ENCODE measurements around the gene SIGLEC14.
"Not testable (repeated sequence)": the region's sequence is repeated elsewhere in the genome, so short reads cannot be mapped to it uniquely, and the experiment has no call there.

Gene SIGLEC14, protein sequence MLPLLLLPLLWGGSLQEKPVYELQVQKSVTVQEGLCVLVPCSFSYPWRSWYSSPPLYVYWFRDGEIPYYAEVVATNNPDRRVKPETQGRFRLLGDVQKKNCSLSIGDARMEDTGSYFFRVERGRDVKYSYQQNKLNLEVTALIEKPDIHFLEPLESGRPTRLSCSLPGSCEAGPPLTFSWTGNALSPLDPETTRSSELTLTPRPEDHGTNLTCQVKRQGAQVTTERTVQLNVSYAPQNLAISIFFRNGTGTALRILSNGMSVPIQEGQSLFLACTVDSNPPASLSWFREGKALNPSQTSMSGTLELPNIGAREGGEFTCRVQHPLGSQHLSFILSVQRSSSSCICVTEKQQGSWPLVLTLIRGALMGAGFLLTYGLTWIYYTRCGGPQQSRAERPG

DNA sequence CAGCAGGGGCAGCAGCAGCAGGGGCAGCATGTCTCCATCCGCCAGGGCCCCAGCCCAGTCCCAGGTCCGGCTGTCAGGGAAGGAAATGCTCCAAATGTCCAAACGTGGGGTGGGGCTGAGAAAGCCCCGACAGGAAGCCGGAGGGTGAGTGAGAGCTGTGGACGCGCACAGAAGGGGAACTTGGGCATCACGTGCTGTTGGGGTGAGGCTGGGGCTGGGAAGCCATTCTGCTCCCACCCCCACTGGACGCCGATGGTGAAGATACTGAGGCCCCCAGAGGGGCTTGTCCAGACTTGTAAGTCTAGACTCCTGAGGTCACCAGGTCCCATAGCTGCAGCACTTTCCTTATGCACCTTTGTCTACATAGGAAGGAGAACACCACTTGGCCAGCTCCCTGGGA lies at the start of gene SIGLEC14:
Gene SIGLEC14, minus strand, starts transcription at position 96 of the 400 bp plus-strand sequence. Its CDS starts 66 bp downstream, at position 30.
- DNase-seq (ENCODE audit: low read depth in 2 of 2), result not testable (repeated sequence)

DNA sequence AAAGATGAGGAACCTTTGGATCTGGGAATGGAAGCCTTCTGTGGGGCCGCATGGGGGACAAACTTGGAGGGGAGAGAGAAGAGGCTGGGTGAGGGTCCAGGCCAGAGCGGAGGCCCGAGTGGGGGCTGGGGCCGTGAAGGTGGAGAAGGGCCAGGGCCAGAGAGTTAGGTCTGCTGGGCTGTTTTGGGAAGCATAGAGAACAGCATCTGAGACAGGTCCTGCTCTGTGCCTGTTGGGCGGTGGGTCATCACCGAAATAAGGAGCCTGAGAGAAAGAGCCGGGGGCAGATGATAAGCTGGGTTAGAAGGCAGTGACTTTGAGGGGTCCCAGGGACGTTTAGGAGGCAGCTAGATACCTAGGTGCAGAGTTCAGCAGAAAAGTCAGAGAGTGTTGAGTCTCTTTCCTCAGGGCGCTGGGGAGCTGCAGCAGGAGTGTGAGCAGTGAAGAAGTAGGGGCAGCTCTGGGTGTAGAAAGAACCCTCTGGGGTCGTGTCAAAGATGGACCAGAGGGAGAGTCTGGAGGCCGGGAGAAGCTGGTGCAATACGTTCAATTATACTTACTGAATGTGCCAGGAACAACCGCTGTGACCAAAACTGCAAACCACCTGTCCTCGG lies 49.2 kb upstream of the SIGLEC14 start:
- DNase-seq (ENCODE audit: low read depth in 2 of 2), result no peak

DNA sequence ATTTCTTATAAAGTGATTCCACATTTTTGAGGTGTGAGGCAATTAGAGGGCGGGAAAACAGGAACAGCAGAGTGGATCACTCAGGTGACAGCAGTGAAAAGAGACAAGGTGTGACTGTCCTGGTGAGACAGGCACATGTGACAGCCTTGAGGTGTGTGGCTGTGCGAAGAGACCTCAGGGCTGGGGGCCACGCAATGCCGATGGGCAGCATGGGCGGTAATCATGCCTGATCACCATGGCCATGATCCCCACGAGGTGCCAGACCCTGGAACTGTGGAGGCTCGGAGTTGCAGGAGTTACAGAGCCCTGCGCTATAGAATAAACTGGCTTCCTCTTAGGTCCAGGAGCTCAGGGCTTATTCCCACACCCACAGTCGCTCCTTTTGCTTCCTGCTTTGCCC lies 48.5 kb upstream of the SIGLEC14 start:
- no peak for DNase-seq (ENCODE audit: low read depth in 2 of 2)

DNA sequence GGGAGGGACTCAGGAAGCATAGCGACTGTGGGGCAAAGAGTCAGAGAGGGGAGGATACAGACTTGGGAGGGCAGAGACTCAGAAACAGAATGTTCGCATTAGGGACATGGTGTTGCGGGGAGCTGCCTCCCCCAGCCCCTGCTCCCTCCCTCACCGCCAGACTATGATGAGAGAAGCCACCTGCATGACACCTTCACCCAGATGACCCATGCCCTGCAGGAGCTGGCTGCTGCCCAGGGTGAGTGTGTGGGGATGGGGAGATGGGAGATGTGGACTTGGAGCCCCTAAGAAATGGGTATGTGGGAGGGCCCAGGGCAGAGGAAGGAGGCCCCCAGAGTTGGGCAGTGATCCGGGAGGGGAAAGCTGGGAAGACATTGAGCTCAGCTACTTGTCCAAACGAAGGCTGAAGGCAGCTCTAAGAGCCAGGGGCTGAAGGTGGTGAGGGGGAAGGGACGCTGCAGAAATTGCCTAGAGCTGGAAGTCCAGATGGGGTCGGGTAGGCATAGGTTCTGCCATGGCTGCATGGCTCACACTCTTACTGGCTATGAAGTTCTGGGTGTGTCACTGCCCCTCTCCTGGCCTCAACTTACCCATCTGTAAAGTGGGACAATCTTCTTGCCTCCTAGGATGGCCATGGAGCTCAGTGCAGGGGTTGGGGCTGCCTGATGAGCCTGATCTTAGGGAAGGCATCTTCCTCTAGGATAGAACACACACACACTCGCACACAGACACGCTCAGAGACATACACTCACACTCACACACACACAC lies 47.9 kb upstream of the SIGLEC14 start:
- no peak for DNase-seq (ENCODE audit: low read depth in 2 of 2)

DNA sequence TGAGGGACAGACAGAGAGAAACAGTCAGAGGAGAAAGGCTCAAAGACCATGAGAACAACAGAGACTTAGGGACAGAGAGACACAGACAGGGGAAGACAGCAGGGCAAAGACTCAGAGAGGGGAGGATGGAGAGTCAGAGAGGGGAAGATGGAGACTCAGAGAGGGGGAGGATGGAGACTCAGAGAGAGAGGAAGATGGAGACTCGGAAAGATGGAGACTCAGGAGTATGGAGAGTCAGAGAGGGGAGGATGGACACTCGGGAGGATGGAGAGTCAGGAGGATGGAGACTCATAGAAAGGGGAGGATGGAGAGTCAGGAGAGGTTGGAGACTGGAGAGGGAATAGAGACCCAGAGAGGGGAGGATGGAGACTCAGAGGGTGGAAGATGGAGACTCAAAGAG lies 47.2 kb upstream of the SIGLEC14 start:
- no peak for DNase-seq (ENCODE audit: low read depth in 2 of 2)

DNA sequence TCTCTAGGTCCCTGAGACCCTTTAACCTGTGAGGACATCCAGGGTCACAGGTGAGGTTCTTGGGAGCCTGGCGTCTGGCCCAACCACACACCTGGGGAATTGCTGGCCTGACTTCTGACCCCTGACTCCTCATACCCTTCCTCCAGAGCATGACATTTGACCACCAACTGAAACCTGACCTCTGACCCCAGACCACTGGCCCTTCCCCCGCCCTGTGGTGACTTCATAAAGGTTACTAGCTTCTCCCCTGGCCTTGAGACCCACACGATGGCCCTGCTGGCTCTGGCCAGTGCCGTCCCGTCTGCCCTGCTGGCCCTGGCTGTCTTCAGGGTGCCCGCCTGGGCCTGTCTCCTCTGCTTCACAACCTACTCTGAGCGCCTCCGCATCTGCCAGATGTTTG lies 46.6 kb upstream of the SIGLEC14 start, which contains the start of gene SPACA6:
Gene SPACA6, plus strand, starts transcription at position 71 of the 400 bp plus-strand sequence. Its CDS starts 197 bp downstream, at position 268.
- DNase-seq (ENCODE audit: low read depth in 2 of 2), result no peak

DNA sequence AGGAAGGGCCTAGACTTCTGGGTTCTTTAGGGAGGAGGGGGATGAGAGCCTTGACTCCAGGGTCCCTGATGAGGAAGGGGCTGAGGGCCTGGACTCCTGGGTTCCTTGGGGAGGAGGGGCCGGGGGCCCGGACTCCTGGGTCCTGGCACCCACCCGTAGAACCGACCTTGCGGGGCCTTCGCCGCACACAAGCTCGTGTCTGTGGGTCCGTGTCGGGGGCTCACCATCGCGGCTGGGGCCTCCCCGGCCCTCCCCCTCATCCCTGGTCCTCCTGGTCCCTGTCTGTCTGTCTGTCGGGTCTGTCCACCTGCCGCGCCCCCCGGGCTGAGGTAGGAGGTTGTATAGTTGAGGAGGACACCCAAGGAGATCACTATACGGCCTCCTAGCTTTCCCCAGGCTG lies 45.8 kb upstream of the SIGLEC14 start:
- DNase-seq (ENCODE audit: low read depth in 2 of 2), result no peak

DNA sequence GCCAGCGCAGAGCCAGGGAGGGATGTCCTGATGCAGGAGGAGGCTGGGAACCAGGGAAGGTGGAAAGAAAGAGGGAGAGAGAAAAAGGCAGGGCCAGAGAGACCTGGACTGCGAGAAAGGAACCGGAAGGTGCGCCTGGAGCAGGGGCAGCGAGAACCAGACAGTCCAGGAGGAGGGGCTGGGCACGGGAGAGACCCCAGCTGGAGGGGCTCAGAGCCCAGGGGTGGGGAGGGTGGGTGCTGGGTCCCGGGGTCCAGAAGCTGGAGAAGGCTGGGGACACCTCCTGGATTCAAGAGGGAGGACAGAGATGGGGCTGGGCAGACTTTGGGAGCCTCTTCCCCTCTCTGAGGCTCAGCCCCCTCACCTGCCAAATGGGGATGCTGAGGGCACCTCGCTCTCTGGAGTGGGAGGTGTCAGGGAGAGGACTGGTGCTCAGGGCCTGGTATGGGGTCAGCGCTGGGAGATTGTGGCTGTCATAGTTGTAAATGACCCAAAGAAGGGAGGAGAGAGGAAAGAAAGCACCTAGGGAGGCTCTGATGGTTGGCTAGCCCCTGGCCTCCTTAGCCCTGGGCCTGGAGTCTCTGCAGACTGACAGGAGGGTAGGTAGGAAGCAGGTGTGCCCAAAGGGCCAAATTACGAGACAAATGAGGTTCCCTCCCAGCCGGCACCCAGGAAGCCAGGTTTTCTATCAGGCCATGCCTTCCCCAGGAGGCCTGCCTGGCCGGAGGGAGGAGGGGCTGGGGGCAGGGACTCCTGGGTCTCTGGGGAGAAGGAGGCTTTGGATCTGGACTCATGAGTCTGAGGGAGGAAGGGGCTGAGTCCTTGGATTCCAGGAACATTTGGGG lies 45.2 kb upstream of the SIGLEC14 start:
- no peak for DNase-seq (ENCODE audit: low read depth in 2 of 2)

DNA sequence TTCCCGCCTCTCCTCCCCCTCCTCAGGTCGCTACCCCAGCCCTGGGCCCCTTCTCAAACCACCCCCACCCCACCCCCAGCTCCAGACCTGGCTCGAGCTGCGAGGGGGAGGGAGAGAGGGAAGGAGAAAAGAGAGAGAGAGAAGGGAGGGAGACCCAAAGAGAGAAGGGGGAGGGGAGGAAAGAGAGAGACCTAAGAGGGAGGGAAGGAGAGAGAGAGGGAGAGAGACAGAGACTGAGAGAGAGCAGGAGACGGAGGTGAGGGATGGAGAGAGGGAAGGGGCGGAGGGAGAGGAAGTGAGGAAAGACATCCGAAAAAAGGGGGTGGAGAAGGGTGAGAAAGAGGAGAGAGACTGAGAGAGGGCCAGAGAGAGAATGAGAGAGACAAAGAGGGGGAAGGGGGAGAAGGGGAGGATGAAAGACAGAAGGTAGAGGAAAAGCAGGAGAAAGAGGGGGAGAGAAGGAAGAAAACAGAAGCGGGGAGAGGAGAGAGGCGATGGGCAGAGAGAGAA lies 44.5 kb upstream of the SIGLEC14 start:
- DNase-seq (ENCODE audit: low read depth in 2 of 2), result no peak

DNA sequence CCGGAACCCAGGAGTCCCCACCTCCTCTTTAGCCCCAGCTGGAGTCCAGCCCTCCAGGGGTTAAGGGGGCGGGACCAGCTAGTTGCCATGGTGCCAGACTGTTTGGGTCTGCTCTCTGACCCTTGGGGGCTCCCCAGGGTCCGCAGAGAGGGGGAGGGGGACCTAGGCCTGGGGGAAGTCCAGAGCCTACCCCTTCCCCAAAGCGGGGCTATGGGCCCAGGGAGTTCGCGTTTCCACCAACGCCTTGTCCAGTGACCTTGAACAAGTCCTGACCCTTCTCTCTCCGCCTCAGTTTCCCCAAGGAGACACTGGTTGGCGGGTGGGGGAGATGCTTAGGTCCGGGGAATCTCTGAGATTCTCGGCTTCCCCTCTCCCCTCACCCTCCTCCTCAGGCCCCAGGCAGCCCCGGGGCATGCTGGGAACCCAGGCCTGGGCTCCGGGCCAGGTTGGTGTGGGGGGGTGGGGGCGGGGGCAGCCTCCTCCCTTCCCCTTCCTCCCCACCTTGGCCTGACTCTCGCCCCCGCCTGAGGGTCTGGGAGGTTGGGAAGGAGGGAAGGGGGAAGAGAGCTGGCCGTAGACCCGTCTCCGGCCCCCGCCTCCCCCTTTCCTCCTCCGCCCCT lies 43.9 kb upstream of the SIGLEC14 start:
- peak in 1 of 2 experiments; percentile 62 for DNase-seq (ENCODE audit: low read depth in 2 of 2)

DNA sequence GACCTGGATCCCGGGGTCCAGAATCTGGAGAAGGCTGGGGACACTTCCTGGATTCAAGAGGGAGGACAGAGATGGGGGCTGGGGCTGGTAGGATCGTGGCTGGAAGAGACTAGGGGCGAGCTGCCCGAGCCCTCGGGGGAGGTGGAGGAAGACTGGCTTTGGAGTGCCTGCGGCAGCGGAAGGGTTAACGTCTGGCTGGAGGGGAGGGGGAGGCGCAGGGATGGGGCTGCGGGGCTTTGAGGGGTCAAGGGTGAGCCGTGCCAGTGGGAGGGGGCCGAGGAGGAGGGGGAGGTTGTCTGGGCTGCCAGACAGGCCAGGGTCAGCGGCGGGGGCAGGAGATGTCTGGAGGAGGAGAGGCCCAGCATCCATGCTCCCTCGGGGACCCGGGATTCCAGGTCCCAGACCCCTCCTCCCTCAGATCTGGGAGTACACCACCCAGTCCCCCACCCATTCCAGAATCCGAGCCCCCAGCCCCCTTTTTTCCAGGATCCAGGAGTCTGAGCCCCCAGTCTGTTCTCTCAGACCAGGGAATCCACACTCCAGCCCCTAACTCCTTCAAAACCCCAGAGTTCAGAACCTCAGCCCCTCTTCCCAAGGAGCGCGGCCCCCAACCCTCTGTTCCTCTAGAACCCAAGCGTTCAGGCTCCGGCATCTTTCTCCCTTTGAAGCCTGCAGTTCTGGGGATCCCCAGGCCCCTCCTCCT lies 43.3 kb upstream of the SIGLEC14 start:
- DNase-seq (ENCODE audit: low read depth in 2 of 2), result no peak

DNA sequence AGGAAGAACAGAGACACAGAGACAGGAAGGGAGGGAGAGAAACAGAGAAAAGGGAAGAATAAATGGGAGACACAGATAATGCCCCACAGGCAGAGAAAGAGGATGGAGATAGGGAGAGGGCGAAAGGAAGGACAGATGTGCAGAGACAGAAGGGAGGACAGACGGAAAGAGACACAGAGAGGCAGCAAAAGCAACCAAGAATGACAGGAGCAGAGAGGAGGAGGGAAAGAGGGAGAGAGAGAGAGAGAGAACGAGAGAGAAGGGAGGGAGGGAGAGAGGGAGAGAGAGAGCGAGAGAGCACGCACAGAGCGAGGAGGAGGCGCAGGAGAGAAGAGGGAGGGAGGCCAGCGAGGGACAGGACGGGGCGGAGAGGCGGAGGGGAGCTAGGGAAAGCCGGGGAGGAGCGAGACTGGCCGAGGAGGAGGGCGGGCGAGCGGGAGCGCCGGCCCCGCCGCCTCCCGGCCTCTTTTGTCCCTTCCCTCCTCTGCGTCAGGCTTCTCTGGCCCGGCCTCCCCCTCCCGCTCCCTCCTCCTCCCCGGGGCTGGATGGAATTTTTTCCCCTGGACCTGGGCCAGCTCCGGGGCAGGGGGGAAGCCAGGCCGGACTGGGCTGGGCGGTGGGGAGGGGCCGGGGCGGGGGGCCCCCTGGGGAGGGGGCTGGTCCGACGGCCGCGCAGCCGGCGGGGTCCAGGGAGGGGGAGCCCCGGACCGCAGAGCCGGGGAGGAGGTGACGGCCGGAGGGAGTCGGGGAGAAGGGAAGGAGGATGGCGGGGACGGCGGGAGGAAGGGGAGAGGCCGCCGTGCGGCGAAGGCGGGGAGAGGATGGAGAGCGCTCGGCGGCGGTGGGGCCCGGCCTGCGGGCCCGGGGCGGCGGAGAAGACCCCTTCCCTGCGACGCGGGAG lies 42.3 kb upstream of the SIGLEC14 start:
- no peak for DNase-seq (ENCODE audit: low read depth in 2 of 2)

DNA sequence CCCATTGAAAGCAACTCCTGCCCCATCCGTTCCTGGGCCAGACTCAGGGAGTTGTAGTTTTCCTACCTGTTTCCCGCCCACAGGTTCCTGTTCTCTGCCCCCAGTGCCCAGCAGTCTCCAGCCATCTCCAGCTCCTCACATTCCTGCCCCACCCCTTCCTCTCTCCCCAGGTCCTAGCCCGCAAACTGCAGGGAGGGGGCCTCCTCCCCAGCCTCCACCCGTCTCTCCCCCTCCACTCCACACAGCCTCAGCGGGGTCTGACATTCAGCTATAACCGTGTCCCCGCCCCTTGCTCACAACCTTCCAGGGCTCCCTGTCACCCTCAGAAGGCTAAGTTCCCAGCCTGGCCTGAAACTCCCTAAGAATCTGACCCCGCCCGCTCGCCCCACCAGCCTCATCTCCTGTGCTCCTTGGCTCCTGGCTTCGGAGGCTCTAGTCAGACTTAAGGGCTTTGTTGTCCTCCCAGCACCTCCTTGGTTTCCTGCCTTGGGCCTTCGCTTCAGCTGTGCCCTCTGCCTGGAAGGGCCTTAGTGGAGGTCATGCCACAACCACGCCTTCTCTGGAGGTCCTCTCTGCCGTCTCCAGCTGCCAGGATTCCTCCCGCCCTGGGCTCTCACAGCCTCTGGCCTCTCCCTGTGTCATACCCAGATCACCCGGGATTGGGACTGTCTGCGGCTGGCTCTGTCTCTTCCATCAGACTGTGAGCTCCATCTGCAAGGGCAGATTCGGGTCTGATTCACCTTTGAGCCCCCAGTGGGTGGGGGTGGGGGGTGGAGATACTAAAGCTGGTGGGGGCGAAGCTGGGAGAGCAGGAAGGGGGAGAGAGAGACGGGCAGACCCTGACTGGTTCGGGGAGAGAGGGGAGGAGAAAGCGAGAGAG lies 41.4 kb upstream of the SIGLEC14 start:
- no peak for DNase-seq (ENCODE audit: low read depth in 2 of 2)

DNA sequence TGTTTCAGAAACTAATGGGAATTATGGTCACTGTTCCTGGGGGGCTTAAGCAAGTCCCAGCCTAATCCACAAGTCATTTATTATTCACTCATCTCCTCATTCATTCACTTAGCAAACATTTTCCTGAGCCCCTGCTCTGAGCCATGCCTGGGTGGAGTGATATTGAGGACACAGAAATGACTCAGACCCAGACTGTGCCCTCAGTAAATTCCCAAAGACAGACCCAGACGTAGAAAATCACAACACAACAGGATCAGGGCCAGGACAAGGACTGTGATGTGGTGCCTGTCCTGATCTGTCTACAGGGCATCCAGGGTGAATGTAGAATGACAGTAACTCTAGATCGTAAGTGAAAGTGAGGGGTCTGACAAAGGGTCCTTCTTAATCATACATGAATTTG lies 39.5 kb upstream of the SIGLEC14 start:
- DNase-seq (ENCODE audit: low read depth in 2 of 2), result no peak

DNA sequence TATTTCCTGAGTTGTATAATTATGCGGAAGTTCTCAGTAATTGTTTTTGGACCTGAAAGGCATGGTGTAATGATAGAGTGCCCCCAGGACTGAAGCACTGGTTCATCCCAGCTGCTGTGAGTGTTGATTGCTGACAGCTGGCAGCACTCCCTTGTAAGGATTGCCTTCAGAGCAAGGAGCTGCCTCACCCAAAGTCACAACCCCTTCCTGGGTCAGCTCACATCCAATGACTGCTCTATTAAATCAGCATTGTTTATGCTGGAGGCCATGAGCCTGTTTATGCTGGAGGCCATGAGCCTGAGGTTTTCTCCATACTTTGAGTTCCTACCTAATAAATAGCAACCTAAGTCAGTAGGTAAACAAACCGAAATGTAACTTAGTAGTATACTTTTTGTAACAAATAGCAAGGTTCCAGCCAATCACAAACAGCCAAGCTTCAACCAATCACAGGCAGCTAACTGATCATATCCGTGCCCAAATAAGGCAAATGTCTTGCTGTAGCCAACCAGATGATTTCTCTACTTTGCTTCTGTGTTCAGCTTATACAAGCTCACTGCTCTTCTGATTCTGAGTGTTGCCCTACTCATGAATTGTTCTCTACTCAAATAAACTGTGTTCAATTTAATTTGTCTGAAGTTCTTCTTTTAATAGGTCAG lies 34.8 kb upstream of the SIGLEC14 start:
- DNase-seq (ENCODE audit: low read depth in 2 of 2), result no peak

DNA sequence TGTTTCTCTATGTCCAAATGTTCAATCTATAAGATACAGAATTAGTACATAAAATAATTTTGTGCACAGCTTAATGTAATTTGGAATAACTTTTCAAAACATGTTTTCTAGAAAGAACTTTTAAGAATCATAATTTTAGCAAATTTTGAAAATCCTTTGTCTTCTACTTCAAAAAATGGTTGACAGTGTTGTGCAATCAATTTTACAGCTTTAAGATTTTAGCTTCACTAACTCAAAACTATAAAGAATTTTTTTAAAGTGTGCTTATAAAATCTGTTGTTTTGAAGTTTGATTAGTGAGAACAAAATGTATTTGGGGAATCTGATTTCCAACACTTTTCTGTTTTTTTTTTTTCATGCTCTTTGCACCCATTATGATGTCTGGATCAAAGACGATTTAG lies 33.8 kb upstream of the SIGLEC14 start:
- DNase-seq (ENCODE audit: low read depth in 2 of 2), result no peak

DNA sequence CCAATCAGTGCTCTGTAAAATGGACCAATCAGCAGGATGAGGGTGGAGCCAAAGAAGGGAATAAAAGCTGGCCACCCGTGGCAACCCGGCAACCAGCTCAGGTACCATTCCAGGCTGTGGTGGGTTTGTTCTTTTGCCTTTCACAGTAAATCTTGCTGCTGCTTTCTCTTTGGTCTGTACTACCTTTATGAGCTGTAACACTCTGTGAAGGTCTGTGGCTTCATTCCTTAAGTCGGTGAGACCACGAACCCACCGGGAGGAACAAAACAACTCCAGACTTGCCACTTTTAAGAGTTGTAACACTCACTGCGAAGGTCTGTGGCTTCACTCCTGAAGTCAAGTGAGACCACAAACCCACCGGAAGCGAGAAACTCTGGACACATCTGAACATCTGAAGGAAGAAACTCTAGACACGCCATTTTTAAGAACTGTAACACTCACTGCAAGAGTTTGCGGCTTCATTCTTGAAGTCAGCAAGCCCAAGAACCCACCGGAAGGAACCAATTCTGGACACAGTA lies 30.0 kb upstream of the SIGLEC14 start:
- DNase-seq (ENCODE audit: low read depth in 2 of 2), result no peak
